WTC11 (cell line): Measurements from ENCODE around the gene PKN3. TPM values are rescaled to one million over a fixed set of nuclear protein-coding genes. Genes with fewer than 3 reads are reported as not detected.

Experiments used
- ATAC-seq: fragments of 200-7000 bp; cut with Tn5 transposase; 2 replicates; pipeline ENCODE4 v1.10.0; 2021; ENCODE audit warnings: mild to moderate bottlenecking, moderate library complexity
- CTCF ChIA-PET: fragments of 300-600 bp; sonication (Branson Sonifier 250); formaldehyde crosslinking; loops from one replicate; lab custom pipeline; 2021; ENCODE audit warnings: antibody characterized with exemption; lab: Charles Lee
- POLR2A ChIA-PET: fragments of 350-600 bp; sonication (Branson Sonifier 250); formaldehyde crosslinking; loops from one replicate; lab custom pipeline; 2021; ENCODE audit warnings: antibody characterized with exemption; lab: Charles Lee
- DNase-seq: peaks from one replicate; pipeline ENCODE4 v3.0.0; 2021; ENCODE audit warnings: low spot score
- H3K27ac Mint-ChIP-seq: 2 replicates; pipeline ENCODE4 v1.8.0; 2021; ENCODE audit warnings: mixed read lengths
- H3K27me3 Mint-ChIP-seq: 2 replicates; pipeline ENCODE4 v1.8.0; 2021; ENCODE audit warnings: low read depth, mild to moderate bottlenecking, moderate library complexity, mixed read lengths
- H3K36me3 Mint-ChIP-seq: 2 replicates; pipeline ENCODE4 v1.8.0; 2021; ENCODE audit warnings: mixed read lengths
- H3K4me1 Mint-ChIP-seq: 2 replicates; pipeline ENCODE4 v1.8.0; 2022; ENCODE audit warnings: mixed read lengths
- H3K4me3 Mint-ChIP-seq: 2 replicates; pipeline ENCODE4 v1.8.0; 2021; ENCODE audit warnings: mild to moderate bottlenecking, moderate library complexity, mixed read lengths
- H3K9me3 Mint-ChIP-seq: 2 replicates; pipeline ENCODE4 v1.8.0; 2021; ENCODE audit warnings: mixed read lengths
- CREM ChIP-seq: sonication (generic); formaldehyde crosslinking; IDR thresholded peaks from 2 replicates; pipeline ENCODE4 v1.8.1; 2022; ENCODE audit warnings: mild to moderate bottlenecking, missing genetic modification reagents, moderate library complexity
- ETV6 ChIP-seq: sonication (generic); formaldehyde crosslinking; IDR thresholded peaks from 2 replicates; pipeline ENCODE4 v1.8.1; 2022; ENCODE audit warnings: mild to moderate bottlenecking, missing genetic modification reagents
- GABPB1 ChIP-seq: sonication (generic); formaldehyde crosslinking; IDR thresholded peaks from 2 replicates; pipeline ENCODE4 v1.8.1; 2023; ENCODE audit warnings: mild to moderate bottlenecking, missing genetic modification reagents
- MXD4 ChIP-seq: fragments of 250-450 bp; sonication (Bioruptor Pico); IDR thresholded peaks from 2 replicates; pipeline ENCODE4 v1.8.0; 2021; ENCODE audit warnings: mild to moderate bottlenecking, moderate library complexity, borderline replicate concordance
- NFE2L1 ChIP-seq: sonication (generic); formaldehyde crosslinking; IDR thresholded peaks from 2 replicates; pipeline ENCODE4 v1.8.1; 2023; ENCODE audit warnings: missing genetic modification reagents
- NFYB ChIP-seq: sonication (generic); formaldehyde crosslinking; conservative IDR thresholded peaks from 2 replicates; pipeline ENCODE4 v1.8.0; 2022; ENCODE audit warnings: low read depth, missing genetic modification reagents
- NR2C2 ChIP-seq: sonication (generic); formaldehyde crosslinking; IDR thresholded peaks from 2 replicates; pipeline ENCODE4 v1.8.0; 2022; ENCODE audit warnings: mild to moderate bottlenecking, missing genetic modification reagents
- RELA ChIP-seq: sonication (generic); formaldehyde crosslinking; IDR thresholded peaks from 2 replicates; pipeline ENCODE4 v1.8.1; 2022; ENCODE audit warnings: missing genetic modification reagents, mild to moderate bottlenecking, borderline replicate concordance
- RORB ChIP-seq: fragments of 250-450 bp; sonication (Bioruptor Pico); IDR thresholded peaks from 2 replicates; pipeline ENCODE4 v1.9.0; 2021; ENCODE audit warnings: mild to moderate bottlenecking
- TEAD1 ChIP-seq: sonication (generic); formaldehyde crosslinking; IDR thresholded peaks from 2 replicates; pipeline ENCODE4 v1.8.0; 2022; ENCODE audit warnings: mild to moderate bottlenecking, missing genetic modification reagents
- TEAD4 ChIP-seq: sonication (generic); formaldehyde crosslinking; IDR thresholded peaks from 2 replicates; pipeline ENCODE4 v1.8.0; 2022; ENCODE audit warnings: mild to moderate bottlenecking, missing genetic modification reagents
- ZNF138 ChIP-seq: sonication (generic); formaldehyde crosslinking; conservative IDR thresholded peaks from 2 replicates; pipeline ENCODE4 v1.8.1; 2022; ENCODE audit warnings: mild to moderate bottlenecking, moderate library complexity, missing genetic modification reagents
- ZNF416 ChIP-seq: fragments of 250-450 bp; sonication (Bioruptor Pico); IDR thresholded peaks from 2 replicates; pipeline ENCODE4 v1.9.0; 2021; ENCODE audit warnings: mild to moderate bottlenecking, inconsistent platforms
- ZNF671 ChIP-seq: fragments of 250-450 bp; sonication (Bioruptor Pico); IDR thresholded peaks from 2 replicates; pipeline ENCODE4 v1.8.0; 2021; ENCODE audit warnings: mild to moderate bottlenecking
- total RNA-seq: library from RNA; stranded (reverse); gene quantifications from 3 replicates; pipeline ENCODE4 v1.2.3, GENCODE V29; 2021
- TF ChIP-seq, protein P1 (sequence below): sonication (generic); formaldehyde crosslinking; IDR thresholded peaks from 2 replicates; pipeline ENCODE4 v1.8.0; 2022; ENCODE audit warnings: mild to moderate bottlenecking, missing genetic modification reagents
- TF ChIP-seq, protein P2 (sequence below): sonication (generic); formaldehyde crosslinking; IDR thresholded peaks from 2 replicates; pipeline ENCODE4 v1.8.1; 2023; ENCODE audit warnings: mild to moderate bottlenecking, missing genetic modification reagents
- TF ChIP-seq, protein P3 (sequence below): sonication (generic); formaldehyde crosslinking; IDR thresholded peaks from 2 replicates; pipeline ENCODE4 v1.8.1; 2022; ENCODE audit warnings: low read depth, mild to moderate bottlenecking, moderate library complexity, missing genetic modification reagents, borderline replicate concordance
- TF ChIP-seq, protein P4 (sequence below): sonication (generic); formaldehyde crosslinking; IDR thresholded peaks from 2 replicates; pipeline ENCODE4 v1.8.1; 2022; ENCODE audit warnings: mild to moderate bottlenecking, moderate library complexity, missing genetic modification reagents
- TF ChIP-seq, protein P5 (sequence below): sonication (generic); formaldehyde crosslinking; IDR thresholded peaks from 2 replicates; pipeline ENCODE4 v1.8.0; 2022; ENCODE audit warnings: missing genetic modification reagents
- TF ChIP-seq, protein P6 (sequence below): sonication (generic); formaldehyde crosslinking; IDR thresholded peaks from 2 replicates; pipeline ENCODE4 v1.8.1; 2022; ENCODE audit warnings: missing genetic modification reagents, borderline replicate concordance
- TF ChIP-seq, protein P7 (sequence below): sonication (generic); formaldehyde crosslinking; IDR thresholded peaks from 2 replicates; pipeline ENCODE4 v1.8.1; 2023; ENCODE audit warnings: mild to moderate bottlenecking, moderate library complexity, missing genetic modification reagents
- TF ChIP-seq, protein P8 (sequence below): fragments of 250-450 bp; sonication (Bioruptor Pico); IDR thresholded peaks from 2 replicates; pipeline ENCODE4 v1.9.0; 2021; ENCODE audit warnings: moderate library complexity, mild to moderate bottlenecking, inconsistent platforms, borderline replicate concordance
- TF ChIP-seq, protein P9 (sequence below): sonication (generic); formaldehyde crosslinking; IDR thresholded peaks from 2 replicates; pipeline ENCODE4 v1.8.1; 2023; ENCODE audit warnings: mild to moderate bottlenecking, missing genetic modification reagents, moderate library complexity

PKN3 gene
- total RNA-seq, 1 experiment from 2014 or later, result 24.1 TPM

DNA sequence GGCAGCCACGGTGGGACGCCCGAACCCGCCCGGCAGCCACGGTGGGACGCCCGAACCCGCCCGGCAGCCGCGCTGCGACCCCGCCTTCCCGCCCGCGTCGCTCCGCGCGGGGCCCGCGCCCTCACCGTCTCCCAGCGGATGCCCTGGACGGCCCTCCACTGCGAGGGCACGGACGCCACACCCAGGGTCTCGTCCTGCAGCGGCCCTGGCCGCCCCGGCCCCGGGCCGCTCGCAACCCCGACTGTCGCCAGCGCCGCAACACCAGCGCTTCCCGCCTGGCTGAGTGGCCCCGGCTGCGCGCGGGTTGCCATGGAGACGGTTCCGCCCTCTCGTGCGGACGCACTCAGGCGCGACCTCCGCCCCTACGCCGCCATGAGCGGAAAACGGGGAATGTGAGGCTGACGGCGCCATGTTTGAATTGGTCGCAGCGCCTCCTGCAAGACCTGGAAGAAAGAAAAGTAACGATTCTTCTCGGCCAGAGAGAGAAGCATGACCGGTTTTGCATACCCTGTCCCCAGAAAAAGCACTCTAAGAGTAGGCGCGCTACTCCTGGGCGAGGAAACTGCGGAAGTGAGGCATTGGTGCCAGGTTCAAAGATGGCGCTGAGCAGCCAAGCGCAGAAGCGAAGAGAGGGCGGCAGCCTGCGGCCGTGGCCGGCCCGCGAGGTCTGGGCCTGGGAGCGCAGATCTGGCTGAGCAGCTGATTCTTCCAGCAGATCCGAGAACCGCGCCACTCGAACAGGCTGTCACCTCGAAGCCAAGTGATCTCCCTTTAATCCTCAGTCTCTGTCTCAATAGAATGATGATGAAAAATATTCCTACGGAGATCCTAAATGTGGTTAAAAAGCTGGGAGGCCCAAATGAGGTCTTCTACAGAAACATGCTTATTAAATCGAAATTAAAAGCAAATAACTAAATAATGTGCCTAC lies 45.6 kb upstream of the PKN3 start, which contains the start of gene DYNC2I2 (continued):
- TF ChIP-seq, protein P1, sequence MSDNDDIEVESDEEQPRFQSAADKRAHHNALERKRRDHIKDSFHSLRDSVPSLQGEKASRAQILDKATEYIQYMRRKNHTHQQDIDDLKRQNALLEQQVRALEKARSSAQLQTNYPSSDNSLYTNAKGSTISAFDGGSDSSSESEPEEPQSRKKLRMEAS, result peak; percentile 93
- no peak for TF ChIP-seq RELA
- TF ChIP-seq TEAD4 (CRISPR knock-in tag), result peak; percentile 74; the same call in 1 of the 2 replicates
- TF ChIP-seq ETV6, result peak; percentile 28; the same call in 1 of the 2 replicates
- 0 out of 2 replicates have a peak, but pooled peaks have one; percentile 67 for TF ChIP-seq ZNF416 (CRISPR knock-in tag)
- TF ChIP-seq, protein P2, sequence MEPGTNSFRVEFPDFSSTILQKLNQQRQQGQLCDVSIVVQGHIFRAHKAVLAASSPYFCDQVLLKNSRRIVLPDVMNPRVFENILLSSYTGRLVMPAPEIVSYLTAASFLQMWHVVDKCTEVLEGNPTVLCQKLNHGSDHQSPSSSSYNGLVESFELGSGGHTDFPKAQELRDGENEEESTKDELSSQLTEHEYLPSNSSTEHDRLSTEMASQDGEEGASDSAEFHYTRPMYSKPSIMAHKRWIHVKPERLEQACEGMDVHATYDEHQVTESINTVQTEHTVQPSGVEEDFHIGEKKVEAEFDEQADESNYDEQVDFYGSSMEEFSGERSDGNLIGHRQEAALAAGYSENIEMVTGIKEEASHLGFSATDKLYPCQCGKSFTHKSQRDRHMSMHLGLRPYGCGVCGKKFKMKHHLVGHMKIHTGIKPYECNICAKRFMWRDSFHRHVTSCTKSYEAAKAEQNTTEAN (CRISPR knock-in tag), result no peak
- TF ChIP-seq, protein P3, sequence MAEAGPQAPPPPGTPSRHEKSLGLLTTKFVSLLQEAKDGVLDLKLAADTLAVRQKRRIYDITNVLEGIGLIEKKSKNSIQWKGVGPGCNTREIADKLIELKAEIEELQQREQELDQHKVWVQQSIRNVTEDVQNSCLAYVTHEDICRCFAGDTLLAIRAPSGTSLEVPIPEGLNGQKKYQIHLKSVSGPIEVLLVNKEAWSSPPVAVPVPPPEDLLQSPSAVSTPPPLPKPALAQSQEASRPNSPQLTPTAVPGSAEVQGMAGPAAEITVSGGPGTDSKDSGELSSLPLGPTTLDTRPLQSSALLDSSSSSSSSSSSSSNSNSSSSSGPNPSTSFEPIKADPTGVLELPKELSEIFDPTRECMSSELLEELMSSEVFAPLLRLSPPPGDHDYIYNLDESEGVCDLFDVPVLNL (CRISPR knock-in tag), result peak; percentile 89
- TF ChIP-seq CREM (CRISPR knock-in tag), result peak; percentile 84
- TF ChIP-seq NR2C2 (CRISPR knock-in tag), result peak; percentile 72
- TF ChIP-seq, protein P4, sequence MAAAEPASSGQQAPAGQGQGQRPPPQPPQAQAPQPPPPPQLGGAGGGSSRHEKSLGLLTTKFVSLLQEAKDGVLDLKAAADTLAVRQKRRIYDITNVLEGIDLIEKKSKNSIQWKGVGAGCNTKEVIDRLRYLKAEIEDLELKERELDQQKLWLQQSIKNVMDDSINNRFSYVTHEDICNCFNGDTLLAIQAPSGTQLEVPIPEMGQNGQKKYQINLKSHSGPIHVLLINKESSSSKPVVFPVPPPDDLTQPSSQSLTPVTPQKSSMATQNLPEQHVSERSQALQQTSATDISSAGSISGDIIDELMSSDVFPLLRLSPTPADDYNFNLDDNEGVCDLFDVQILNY, result peak; percentile 99
- TF ChIP-seq, protein P5, sequence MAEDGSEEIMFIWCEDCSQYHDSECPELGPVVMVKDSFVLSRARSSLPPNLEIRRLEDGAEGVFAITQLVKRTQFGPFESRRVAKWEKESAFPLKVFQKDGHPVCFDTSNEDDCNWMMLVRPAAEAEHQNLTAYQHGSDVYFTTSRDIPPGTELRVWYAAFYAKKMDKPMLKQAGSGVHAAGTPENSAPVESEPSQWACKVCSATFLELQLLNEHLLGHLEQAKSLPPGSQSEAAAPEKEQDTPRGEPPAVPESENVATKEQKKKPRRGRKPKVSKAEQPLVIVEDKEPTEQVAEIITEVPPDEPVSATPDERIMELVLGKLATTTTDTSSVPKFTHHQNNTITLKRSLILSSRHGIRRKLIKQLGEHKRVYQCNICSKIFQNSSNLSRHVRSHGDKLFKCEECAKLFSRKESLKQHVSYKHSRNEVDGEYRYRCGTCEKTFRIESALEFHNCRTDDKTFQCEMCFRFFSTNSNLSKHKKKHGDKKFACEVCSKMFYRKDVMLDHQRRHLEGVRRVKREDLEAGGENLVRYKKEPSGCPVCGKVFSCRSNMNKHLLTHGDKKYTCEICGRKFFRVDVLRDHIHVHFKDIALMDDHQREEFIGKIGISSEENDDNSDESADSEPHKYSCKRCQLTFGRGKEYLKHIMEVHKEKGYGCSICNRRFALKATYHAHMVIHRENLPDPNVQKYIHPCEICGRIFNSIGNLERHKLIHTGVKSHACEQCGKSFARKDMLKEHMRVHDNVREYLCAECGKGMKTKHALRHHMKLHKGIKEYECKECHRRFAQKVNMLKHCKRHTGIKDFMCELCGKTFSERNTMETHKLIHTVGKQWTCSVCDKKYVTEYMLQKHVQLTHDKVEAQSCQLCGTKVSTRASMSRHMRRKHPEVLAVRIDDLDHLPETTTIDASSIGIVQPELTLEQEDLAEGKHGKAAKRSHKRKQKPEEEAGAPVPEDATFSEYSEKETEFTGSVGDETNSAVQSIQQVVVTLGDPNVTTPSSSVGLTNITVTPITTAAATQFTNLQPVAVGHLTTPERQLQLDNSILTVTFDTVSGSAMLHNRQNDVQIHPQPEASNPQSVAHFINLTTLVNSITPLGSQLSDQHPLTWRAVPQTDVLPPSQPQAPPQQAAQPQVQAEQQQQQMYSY, result no peak
- 0 out of 2 replicates have a peak, but pooled peaks have one; percentile 23 for TF ChIP-seq GABPB1 (CRISPR knock-in tag)
- TF ChIP-seq, protein P6, sequence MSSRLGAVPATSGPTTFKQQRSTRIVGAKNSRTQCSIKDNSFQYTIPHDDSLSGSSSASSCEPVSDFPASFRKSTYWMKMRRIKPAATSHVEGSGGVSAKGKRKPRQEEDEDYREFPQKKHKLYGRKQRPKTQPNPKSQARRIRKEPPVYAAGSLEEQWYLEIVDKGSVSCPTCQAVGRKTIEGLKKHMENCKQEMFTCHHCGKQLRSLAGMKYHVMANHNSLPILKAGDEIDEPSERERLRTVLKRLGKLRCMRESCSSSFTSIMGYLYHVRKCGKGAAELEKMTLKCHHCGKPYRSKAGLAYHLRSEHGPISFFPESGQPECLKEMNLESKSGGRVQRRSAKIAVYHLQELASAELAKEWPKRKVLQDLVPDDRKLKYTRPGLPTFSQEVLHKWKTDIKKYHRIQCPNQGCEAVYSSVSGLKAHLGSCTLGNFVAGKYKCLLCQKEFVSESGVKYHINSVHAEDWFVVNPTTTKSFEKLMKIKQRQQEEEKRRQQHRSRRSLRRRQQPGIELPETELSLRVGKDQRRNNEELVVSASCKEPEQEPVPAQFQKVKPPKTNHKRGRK, result no peak
- TF ChIP-seq ZNF671 (CRISPR knock-in tag), result no peak
- 0 out of 2 replicates have a peak, but pooled peaks have one; percentile 3 for TF ChIP-seq NFYB (CRISPR knock-in tag)
- TF ChIP-seq TEAD1, result peak; percentile 72; the same call in 1 of the 2 replicates
- no peak for TF ChIP-seq RORB (CRISPR knock-in tag)

DNA sequence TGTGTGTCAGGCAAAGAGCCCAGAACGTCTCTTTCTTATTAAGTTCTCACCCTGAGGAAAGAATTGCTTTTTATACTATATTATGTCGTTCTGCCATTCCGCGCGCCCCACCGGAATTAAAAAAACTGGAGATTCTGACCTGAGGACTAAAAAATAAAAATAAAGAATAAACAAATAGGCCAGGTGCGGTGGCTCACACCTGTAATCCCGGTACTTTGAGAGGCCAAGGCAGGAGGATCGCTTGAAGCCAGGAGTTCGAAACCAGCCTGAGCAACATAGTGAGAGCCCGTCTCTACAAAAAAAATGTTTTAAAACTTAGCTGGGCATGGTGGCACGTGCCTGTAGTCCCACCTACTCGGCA lies 45.0 kb upstream of the PKN3 start:
- Mint-ChIP-seq H3K27ac (peak overlapping the region; percentile 100), H3K27me3 (no peaks in the 10 kb centered on the region), H3K9me3 (no peaks in the 10 kb centered on the region), H3K4me1 (peaks cover 3% of the 10 kb centered on the region; the same call in 1 of the 2 replicates), H3K4me3 (peak overlapping the region; percentile 88), H3K36me3 (no peaks in the 10 kb centered on the region)
- no peak for ATAC-seq
- DNase-seq, result no peak
- ChIA-PET CTCF (interaction anchor here (0.6 to 1.5 kb wide), 2 partner anchors 22 to 107 kb away, joined by 5 to 6 read pairs; no protein-coding TSS in a partner anchor), POLR2A (no interaction called here)
- TF ChIP-seq, protein P7, sequence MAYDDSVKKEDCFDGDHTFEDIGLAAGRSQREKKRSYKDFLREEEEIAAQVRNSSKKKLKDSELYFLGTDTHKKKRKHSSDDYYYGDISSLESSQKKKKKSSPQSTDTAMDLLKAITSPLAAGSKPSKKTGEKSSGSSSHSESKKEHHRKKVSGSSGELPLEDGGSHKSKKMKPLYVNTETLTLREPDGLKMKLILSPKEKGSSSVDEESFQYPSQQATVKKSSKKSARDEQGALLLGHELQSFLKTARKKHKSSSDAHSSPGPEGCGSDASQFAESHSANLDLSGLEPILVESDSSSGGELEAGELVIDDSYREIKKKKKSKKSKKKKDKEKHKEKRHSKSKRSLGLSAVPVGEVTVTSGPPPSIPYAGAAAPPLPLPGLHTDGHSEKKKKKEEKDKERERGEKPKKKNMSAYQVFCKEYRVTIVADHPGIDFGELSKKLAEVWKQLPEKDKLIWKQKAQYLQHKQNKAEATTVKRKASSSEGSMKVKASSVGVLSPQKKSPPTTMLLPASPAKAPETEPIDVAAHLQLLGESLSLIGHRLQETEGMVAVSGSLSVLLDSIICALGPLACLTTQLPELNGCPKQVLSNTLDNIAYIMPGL (CRISPR knock-in tag), result no peak
- TF ChIP-seq MXD4 (no peak), NFE2L1 (CRISPR knock-in tag) (no peak), ZNF416 (CRISPR knock-in tag) (no peak), ZNF138 (CRISPR knock-in tag) (no peak)
- TF ChIP-seq, protein P8, sequence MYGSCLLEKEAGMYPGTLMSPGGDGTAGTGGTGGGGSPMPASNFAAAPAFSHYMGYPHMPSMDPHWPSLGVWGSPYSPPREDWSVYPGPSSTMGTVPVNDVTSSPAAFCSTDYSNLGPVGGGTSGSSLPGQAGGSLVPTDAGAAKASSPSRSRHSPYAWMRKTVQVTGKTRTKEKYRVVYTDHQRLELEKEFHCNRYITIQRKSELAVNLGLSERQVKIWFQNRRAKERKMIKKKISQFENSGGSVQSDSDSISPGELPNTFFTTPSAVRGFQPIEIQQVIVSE (CRISPR knock-in tag), result no peak
- TF ChIP-seq, protein P9, sequence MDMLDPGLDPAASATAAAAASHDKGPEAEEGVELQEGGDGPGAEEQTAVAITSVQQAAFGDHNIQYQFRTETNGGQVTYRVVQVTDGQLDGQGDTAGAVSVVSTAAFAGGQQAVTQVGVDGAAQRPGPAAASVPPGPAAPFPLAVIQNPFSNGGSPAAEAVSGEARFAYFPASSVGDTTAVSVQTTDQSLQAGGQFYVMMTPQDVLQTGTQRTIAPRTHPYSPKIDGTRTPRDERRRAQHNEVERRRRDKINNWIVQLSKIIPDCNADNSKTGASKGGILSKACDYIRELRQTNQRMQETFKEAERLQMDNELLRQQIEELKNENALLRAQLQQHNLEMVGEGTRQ, result no peak
